GM19395 (cell line): Measurements from ENCODE around the gene ABCF1.
"Not testable (repeated sequence)": the region's sequence is repeated elsewhere in the genome, so short reads cannot be mapped to it uniquely, and the experiment has no call there.

Experiments used
- ATAC-seq: cut with Tn5 transposase; IDR thresholded peaks from one replicate; pipeline ENCODE4 v1.9.1; 2021; ENCODE audit warnings: mild to moderate bottlenecking, moderate library complexity; ENCODE audit not compliant: unreplicated experiment

ABCF1 gene

DNA sequence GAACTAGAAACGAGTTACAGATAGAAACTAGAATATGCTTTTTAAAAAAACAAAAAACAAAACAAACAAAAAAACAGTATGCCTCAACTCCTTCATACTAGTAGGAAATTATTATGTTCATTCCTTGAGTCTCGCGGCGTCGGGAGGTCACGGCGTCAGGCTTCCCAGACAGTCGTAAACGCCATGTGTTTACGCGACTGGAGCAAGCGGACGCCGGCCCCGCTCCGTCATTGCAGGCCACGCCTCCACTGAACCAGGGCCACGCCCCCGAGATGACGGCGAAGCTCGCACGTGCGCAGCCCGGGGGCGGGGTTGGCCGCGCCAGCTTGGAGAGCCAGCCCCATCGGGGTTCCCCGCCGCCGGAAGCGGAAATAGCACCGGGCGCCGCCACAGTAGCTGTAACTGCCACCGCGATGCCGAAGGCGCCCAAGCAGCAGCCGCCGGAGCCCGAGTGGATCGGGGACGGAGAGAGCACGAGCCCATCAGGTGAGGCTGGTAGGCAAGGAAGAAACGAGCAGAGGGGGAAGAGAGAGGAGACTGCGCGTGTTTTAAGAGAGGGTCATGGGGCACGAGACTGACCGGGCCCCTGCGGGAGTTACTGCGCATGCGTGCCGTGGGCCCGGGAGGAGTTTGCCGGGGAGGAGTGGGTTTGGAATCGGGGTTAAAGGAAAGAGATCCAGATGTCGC, at the start of gene ABCF1:
Gene ABCF1, plus strand, starts transcription at position 368 of the 687 bp plus-strand sequence. Its CDS starts 46 bp downstream, at position 414.
- peak; percentile 89 for ATAC-seq

DNA sequence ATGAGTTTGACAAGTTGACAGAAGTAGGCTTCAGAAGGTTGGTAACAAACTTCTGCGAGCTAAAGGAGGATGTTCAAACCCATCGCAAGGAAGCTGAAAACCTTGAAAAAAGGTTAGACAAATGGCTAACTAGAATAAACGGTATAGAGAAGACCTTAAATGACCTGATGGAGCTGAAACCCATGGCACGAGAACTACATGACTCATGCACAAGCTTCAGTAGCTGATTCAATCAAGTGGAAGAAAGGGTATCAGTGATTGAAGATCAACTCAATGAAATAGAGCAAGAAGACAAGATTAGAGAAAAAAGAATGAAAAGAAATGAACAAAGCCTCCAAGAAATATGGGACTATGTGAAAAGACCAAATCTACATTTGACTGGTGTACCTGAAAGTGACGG, 49.3 kb upstream of the ABCF1 start:
- not testable (repeated sequence) for ATAC-seq

DNA sequence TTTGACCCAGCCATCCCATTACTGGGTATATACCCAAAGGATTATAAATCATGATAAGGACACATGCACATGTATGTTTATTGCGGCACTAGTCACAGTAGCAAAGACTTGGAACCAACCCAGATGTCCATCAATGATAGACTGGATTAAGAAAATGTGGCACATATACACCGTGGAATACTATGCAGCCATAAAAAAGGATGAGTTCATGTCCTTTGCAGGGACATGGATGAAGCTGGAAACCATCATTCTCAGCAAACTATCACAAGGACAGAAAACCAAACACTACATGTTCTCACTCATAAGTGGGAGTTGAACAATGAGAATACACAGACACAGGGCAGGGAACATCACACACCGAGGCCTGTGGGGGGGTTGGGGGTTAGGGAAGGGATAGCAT, 44.8 kb upstream of the ABCF1 start:
- not testable (repeated sequence) for ATAC-seq

DNA sequence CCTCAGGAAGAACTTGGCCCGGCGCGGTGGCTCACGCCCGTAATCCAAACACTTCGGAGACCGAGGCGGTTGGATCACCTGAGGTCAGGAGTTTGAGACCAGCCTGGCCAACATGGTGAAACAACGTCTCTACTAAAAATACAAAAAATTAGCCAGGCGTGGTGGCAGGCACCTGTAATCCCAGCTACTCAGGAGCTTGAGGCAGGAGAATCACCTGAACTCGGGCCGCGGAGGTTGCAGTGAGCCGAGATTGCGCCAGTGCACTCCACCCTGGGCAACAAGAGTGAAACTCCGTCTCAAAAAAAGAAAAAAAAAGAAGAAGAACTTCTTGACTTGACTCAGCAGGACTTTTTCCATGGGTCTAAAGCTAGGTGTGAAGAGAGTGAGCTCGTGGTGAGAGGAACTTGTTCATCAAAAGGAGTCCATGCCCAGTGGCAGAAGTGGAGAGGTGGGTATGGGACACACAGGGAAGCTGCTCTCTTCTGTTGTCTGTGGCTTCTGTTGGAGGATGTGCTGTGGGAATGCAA, 41.8 kb upstream of the ABCF1 start:
- peak; percentile 58 for ATAC-seq

DNA sequence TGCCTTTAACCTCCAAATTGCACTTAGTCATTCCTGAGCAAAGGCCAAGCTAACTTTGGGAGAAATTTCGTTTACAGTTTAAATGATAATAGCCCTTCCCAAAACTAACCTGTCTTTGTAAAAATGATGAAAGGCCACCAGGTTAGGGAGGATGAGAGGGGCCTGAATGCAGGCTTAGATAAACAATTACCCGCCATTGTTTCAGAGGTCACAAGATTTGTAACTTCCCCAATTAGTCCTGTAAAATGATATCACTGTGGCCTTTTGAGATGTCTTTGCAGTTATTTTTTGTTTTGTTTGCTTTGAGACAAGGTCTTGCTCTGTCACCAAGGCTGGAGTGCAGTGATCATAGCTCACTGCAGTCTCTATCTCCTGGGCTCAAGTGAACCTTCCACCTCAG, 41.2 kb upstream of the ABCF1 start:
- no peak for ATAC-seq

DNA sequence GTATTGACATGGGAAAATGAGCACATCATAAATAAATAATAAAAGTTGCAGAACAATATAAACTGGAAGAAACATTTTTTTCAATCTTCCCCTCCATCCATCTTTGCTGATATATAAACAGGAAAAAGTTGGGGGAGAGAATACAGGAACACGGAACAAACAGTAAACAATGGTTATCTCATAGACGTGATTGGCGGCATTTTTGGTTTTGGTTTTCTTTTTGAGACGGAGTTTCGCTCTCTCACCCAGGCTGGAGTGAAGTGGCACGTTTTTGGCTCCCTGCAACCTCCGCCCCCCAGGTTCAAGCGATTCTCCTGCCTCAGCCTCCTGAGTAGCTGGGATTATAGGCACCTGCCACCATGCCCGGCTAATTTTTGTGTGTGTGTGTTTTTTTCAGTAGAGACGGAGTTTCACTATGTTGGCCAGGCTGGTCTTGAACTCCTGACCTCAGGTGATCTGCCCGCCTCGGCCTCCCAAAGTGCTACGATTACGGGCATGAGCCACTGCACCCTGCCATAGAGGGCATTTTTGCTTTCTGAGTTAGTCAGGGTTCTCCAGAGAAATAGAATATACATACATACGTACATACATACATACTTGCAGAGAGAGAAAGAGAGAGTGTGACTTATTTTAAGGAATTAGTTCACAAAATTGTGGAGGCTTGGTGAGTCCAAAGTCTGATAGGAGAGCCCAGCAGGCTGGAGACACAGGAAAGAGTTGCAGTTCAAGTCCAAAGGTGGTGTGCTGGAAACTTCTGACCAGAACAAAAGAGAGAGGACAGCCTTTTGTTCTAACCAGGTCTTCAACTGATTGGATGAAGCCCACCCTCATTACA, 37.6 kb upstream of the ABCF1 start:
- no peak for ATAC-seq

DNA sequence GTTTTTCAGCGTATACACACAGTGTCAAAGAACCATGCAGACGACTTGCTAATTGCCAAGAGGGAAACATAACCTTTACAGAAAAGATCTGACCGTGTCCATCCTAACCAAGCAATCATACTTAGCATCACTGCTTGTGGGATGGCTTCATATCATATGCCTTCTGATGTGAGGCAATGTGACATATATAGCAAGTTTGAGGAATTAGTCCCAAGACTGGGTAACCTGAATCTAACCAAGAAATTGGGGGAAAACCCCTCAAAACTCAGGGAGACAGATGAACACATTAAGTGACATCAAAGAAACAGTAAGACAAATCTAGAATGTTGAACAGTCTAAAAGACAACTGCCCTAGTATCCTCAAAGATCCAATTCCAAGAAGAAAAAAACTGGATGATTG, 33.3 kb upstream of the ABCF1 start:
- no peak for ATAC-seq

DNA sequence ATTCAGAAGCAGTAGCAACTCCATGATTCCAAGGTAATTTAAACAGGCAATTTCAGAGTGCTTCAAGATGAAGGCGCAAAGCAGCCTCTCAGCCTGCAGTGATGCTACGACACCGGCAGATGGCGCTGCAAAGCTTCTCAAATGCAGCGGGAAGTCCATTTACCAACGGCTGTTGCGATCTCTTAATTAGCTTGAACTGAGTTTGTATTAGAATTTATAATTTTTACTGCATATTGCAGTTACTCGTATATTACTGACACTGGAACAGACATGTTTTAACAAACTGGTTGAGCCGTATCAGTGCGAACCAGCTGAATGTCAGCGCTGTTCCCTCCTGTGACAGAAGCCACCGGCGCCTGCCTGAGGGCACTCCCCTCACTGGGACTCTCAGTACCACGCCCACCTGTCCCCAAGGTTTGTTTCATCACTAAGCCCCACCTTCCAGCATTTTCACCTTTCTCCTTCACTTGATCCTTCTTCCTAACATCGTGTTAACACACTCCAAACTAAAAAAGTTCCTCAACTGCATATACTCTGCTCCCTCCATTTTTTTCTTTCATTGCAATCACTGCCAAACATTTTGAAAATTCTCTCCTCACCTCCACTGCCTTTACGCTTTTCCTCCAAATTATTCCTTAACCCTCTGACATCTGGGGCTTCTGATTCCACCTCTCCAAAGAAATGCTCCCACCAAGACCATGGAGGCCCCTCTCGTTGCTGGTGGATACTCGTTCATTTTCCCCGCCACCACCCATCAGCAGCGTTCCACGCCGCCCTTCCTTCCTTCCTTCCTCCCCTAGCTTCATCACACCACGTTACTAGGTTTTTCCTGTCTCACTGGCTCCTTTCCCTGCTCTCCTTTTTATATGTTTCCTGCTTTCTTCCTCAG, 29.5 kb upstream of the ABCF1 start:
- ATAC-seq, result no peak

DNA sequence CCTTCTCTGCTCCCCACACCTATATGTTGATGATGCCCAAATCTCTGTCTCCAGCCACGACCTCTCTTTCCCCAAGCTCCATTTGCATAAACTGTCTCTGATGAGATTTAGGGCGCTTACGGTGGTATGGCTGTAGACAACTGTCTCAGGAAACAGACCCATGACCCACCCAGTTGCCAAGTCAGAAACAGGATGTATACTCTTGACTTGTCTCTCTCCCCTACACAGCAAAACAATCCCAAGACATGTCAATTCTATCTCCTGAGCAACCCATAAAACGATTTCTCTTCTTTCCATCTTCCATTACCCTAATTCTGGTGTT, 28.9 kb upstream of the ABCF1 start:
- no peak for ATAC-seq

DNA sequence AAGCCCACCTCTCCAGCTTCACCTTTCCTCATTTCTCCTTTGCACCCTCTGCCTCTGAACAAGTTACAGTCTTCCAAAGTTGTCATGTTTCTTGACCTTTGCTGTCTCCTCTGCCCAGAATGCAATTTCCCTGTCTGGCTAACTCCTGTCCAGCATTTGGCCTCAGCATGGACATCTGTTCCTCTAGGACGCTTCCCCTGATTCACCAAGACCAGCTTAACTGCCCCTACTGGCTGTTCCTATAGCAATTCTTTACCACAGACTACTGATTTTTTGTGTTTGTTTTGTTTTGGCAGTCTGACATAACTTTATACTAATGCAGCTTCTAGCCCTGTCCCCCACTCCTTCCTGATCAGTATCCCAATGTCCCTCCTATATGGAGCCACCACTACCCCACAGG, 28.3 kb upstream of the ABCF1 start:
- no peak for ATAC-seq

DNA sequence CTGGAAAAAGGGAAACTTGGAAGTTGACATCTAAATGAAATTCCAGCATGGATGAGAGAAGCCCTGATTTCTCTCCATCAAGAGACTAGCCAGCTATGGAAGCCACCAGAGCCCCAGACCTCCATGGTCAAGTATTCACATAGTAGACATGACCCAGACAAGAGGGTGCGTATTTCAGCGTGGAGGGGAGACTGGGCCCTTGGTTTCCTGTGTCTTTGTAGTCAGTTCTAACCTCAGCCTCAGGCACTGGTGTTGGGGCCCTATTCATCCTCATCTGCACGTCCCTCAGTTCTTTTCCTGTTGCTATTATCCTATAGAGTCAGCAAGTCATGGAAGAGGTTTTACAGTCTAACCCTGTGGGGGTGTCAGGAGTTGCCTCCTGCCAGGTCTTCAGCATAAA, 27.4 kb upstream of the ABCF1 start:
- no peak for ATAC-seq

DNA sequence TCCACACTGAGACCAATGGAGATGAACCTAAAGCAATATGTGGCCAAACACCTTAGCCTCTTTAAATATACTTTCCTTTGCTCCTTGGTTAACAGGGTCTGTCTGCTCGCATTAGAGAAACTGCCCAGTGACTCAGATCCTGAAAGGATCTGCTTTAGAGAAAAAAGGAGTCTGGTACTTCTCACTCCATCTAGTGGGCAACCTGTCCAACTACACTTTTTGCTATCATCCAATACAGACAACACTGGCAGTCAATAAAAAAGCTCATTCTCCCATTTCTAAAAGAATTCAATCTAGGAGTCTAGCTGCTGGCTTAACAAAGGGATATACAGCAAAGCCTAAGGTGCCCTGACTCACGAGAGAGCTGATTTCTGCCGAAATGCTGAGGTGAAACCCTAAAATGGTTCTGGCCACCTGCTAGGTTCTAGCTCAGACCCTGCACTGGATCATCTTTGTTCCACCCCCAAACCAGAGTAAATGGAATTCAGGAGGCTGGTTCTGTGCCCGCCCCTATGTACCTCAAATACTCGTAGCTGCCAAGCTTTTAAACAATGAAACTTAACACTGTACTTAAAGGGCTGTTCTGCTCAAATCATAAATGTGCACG, 26.5 kb upstream of the ABCF1 start:
- no peak for ATAC-seq

DNA sequence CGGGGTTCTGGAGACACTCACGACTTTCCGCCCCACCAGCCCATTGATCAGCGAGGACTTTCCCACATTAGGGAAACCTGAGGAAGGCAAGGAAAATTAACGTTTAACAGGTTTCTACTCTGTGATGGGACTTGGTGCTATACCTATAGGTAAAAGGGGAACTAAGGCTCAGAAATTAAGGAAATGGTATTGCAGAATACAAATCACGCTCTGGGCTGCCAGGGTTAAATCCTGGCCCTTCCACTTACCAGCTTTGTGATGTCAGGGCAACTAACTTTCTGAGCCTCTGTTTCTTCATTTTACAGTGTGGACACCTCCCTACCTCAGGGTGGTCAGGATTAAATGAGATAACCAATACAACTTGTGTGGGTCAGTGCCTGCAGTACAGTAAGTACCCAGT, 23.8 kb upstream of the ABCF1 start:
- no peak for ATAC-seq

DNA sequence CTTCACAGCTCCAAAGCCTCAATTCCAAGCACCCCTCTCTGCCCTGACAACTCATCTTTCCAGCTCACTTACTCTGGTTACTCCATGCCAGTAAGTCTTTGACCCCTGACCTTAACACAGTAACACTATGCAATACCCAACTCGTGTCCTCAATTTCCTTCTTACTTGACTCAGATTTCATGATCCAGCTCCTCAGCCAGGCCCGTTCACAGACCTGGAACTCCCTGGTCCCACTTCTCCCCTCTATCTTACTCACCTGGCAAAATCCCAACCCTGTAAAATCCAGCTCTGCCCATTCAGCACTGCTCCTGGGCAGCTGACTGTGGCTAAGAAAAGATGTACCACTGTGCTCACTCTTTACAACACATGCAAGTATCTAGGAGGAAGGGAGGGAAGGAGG, 22.9 kb upstream of the ABCF1 start:
- ATAC-seq, result no peak

DNA sequence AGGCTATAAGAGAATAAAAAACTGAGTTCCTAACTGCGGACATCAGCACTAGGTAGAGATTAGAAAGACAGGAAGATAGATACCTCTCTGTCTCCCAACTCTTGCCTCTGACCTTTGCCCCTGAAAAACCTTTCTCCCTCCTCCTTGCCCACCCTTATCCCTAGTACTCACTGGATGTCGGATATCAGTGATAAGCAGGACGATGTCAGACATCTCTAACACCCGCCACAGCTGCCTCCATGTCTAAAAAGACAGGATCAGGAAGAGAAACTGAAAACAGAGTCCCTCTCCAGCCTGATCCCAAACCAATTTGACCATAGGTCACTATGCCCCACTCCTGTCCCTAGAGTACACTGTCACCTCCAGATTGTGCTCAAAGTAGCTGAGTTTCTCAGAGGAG, 16.8 kb upstream of the ABCF1 start:
- no peak for ATAC-seq

DNA sequence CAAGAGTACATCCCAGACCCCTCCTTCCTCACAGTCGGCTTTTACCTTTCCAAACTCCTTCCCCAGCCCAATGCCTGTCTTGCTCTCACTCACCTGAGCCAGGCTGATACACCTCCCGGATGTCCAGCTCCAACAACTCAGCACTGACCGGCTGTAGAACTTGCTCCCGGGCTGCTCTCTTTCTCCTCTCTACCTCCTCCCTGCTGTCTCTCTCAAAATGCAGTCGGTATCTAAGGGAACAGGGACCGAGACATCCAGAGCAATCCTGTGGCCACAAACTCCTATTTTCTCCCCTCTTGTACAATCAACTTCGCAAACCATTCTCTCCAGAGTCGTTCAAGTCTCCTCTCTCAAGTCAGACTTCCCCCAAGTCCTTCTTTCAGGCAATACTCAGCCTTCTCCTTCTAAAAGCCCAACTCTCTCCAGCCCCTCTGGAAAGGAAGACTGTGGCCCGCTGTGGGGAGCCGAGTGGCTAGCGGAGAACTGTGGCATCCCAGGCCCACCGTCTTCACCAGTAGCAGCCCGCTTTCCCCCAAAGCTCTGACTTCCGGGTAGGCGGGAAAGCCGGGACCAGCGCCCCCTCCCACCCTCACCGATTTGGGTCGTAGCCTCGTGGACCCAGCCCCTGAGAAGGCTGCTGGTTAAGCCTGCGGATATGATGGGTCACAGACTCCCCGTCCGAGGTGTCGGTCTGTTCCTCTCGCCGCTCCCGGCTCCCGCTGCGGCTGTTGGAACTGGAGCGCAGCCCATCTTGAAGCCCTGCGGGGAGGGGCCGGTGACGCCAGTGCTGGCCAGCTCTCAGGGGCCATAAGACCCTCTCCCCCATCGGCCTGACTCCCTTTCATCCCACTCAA, 16.1 kb upstream of the ABCF1 start:
- no peak for ATAC-seq

DNA sequence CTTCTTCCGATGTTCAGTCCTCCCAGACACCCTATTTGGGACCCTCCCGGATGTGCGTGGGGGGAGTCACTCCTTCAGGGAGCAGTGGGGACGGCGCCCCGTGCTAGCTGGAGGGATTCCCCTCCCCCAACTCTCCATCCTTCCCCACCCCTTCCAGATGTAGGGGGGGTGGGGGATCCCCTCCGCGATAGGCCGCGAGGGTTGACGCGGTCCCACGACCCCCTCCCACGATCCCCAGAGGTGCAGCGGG, 15.5 kb upstream of the ABCF1 start:
- ATAC-seq, result no peak

DNA sequence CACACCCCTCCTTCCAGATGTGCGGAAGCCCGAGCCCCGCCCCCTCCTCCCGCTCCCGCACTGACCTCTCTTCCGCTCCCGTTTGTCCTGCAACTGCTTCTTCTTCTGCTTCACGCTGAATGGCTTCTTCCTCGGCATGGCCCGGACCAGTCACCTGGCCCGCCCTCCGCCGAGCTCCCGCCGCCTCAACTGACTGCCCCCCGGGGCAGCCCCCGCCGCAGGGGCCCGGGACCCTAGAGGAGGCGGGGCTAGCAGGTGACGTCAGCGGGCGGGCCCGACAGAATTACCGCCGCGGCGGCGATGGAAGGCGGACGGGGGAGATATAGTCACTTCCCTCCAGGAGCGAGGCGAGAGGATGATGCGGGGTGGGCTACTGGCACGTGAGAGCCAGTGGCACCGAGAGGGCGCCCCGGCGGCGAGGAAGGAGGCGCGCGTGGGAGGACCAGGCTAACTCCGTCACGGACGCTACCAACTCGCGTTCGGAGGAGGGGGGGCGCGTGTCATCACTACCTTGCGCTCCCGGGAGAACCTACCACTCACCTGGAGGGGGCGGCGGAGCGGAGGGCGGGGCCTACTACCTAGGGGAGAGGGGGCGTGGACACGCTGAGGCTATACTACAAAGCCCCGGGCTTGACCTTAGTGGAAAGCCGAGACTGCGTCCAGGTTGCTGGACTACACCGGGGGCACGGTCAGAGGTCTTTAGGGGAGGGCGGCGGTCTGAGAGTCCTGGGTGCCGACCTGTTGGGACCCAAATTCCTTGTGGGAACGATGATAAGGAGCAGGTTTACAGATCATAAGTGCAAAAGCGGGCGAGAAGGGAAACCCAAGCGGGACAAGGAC, 15.0 kb upstream of the ABCF1 start, which contains the start of gene GNL1:
Gene GNL1, minus strand, starts transcription at position 424 of the 840 bp plus-strand sequence. Its CDS starts 286 bp downstream, at position 138.
- peak; percentile 79 for ATAC-seq
